Glutamatergic neuron (in vitro differentiated cells): ENCODE results near the gene UBAP2. TPM values are rescaled to one million over a fixed set of nuclear protein-coding genes. Genes with fewer than 3 reads are reported as not detected.

Experiments used
- DNase-seq: peaks from one replicate; pipeline ENCODE4 v3.0.0; 2022
- H3K27ac Mint-ChIP-seq: one replicate; pipeline ENCODE4 v1.8.0; 2020; ENCODE audit warnings: mild to moderate bottlenecking, mixed read lengths, inconsistent platforms; ENCODE audit not compliant: unreplicated experiment
- H3K27me3 Mint-ChIP-seq: one replicate; pipeline ENCODE4 v1.8.0; 2020; ENCODE audit warnings: mild to moderate bottlenecking, moderate library complexity, mixed read lengths, inconsistent platforms; ENCODE audit not compliant: unreplicated experiment
- H3K36me3 Mint-ChIP-seq: one replicate; pipeline ENCODE4 v1.8.0; 2020; ENCODE audit warnings: mild to moderate bottlenecking, mixed read lengths, inconsistent platforms; ENCODE audit not compliant: unreplicated experiment
- H3K4me1 Mint-ChIP-seq: one replicate; pipeline ENCODE4 v1.8.0; 2020; ENCODE audit warnings: mild to moderate bottlenecking, low read depth, mixed read lengths, inconsistent platforms; ENCODE audit not compliant: unreplicated experiment
- H3K4me3 Mint-ChIP-seq: one replicate; pipeline ENCODE4 v1.8.0; 2020; ENCODE audit warnings: mild to moderate bottlenecking, mixed read lengths, inconsistent platforms; ENCODE audit not compliant: unreplicated experiment
- H3K9me3 Mint-ChIP-seq: one replicate; pipeline ENCODE4 v1.8.0; 2020; ENCODE audit warnings: mild to moderate bottlenecking, moderate library complexity, mixed read lengths, inconsistent platforms; ENCODE audit not compliant: unreplicated experiment
- total RNA-seq: library from RNA; stranded (reverse); fragmentation: NEBNext Ultra II Directional; extraction: Animal tissue kit (Norgen Biotek cat#: 25700); gene quantifications from one replicate; pipeline ENCODE4 v1.2.1, GENCODE V29; 2021; ENCODE audit not compliant: unreplicated experiment
- TF ChIP-seq, protein P1 (sequence below): fragments of 200-600 bp; sonication (generic); IDR thresholded peaks from one replicate; pipeline ENCODE4 v1.5.0; 2021; ENCODE audit not compliant: partially characterized antibody, unreplicated experiment

Gene UBAP2
- total RNA-seq, 1 donor from 2014 or later, result 65.1 TPM

- peaks cover 4% of the 10 kb centered on the region for H3K36me3 Mint-ChIP-seq
These were observed 12.1 kb downstream of the UBAP2 start for GRCh38 chr9:34036625-34037024.

DNA sequence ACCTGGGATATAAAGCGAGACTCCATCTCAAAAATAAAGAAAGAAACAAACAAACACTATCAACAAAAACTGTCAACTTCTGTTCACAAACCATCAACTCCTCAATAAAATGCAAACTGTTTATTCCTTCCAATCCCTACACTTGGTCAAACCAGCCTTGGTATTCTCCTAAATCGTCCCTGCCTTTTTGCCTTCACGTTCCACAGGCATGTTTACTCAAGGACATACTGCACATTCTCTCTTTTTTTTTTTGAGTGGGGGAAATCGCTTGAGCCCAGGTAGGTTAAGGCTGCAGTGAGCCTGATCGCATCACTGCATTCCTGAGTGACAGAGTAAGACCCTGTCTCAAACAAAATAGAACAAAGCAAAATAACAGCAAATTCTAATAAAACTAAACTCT, 13.0 kb downstream of the UBAP2 start:
- Mint-ChIP-seq H3K4me1 (no peaks in the 10 kb centered on the region), H3K36me3 (peaks cover 4% of the 10 kb centered on the region), H3K27me3 (no peaks in the 10 kb centered on the region), H3K9me3 (peaks cover 3% of the 10 kb centered on the region), H3K27ac (no peak overlapping the region), H3K4me3 (no peak overlapping the region)
- TF ChIP-seq, protein P1, sequence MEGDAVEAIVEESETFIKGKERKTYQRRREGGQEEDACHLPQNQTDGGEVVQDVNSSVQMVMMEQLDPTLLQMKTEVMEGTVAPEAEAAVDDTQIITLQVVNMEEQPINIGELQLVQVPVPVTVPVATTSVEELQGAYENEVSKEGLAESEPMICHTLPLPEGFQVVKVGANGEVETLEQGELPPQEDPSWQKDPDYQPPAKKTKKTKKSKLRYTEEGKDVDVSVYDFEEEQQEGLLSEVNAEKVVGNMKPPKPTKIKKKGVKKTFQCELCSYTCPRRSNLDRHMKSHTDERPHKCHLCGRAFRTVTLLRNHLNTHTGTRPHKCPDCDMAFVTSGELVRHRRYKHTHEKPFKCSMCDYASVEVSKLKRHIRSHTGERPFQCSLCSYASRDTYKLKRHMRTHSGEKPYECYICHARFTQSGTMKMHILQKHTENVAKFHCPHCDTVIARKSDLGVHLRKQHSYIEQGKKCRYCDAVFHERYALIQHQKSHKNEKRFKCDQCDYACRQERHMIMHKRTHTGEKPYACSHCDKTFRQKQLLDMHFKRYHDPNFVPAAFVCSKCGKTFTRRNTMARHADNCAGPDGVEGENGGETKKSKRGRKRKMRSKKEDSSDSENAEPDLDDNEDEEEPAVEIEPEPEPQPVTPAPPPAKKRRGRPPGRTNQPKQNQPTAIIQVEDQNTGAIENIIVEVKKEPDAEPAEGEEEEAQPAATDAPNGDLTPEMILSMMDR, result no peak
- DNase-seq, result no peak

More at GRCh38 chr9:34036625-34037024, 12.1 kb downstream of the UBAP2 start:
- TF ChIP-seq, protein P1, result no peak
- H3K27me3 Mint-ChIP-seq, result no peaks in the 10 kb centered on the region
- DNase-seq, result no peak
- H3K9me3 Mint-ChIP-seq, result peaks cover 3% of the 10 kb centered on the region
- H3K27ac Mint-ChIP-seq, result no peak overlapping the region
- no peak overlapping the region for H3K4me3 Mint-ChIP-seq
- H3K4me1 Mint-ChIP-seq, result no peaks in the 10 kb centered on the region

- Mint-ChIP-seq H3K4me1 (no peaks in the 10 kb centered on the region), H3K4me3 (no peak overlapping the region), H3K27me3 (no peaks in the 10 kb centered on the region), H3K36me3 (peaks cover 4% of the 10 kb centered on the region), H3K27ac (no peak overlapping the region), H3K9me3 (peaks cover 3% of the 10 kb centered on the region)
- DNase-seq, result no peak
- TF ChIP-seq, protein P1, result no peak
These were observed 14.0 kb downstream of the UBAP2 start for GRCh38 chr9:34034698-34035065.

DNA sequence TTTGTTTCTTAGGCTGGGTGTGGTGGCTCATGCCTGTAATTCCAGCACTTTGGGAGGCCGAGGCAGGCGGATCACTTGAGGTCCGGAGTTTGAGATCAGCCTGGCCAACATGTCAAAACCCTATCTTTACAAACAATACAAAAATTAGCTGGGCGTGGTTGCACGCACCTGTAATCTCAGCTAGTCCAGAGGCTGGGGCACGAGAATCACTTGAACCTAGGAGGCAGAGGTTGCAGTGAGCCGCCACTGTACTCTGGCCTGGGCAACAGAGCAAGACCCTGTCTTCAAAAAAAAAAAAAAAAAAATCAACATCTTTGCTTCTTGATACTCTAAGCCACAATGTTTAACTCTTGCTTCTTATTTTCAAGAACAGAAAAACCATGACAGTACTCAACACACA, 16.1 kb downstream of the UBAP2 start:
- H3K36me3 Mint-ChIP-seq, result peaks cover 3% of the 10 kb centered on the region
- H3K9me3 Mint-ChIP-seq, result peaks cover 1% of the 10 kb centered on the region
- H3K4me1 Mint-ChIP-seq, result no peaks in the 10 kb centered on the region
- no peak overlapping the region for H3K4me3 Mint-ChIP-seq
- no peak for DNase-seq
- no peak overlapping the region for H3K27ac Mint-ChIP-seq
- TF ChIP-seq, protein P1, result no peak
- no peaks in the 10 kb centered on the region for H3K27me3 Mint-ChIP-seq

DNA sequence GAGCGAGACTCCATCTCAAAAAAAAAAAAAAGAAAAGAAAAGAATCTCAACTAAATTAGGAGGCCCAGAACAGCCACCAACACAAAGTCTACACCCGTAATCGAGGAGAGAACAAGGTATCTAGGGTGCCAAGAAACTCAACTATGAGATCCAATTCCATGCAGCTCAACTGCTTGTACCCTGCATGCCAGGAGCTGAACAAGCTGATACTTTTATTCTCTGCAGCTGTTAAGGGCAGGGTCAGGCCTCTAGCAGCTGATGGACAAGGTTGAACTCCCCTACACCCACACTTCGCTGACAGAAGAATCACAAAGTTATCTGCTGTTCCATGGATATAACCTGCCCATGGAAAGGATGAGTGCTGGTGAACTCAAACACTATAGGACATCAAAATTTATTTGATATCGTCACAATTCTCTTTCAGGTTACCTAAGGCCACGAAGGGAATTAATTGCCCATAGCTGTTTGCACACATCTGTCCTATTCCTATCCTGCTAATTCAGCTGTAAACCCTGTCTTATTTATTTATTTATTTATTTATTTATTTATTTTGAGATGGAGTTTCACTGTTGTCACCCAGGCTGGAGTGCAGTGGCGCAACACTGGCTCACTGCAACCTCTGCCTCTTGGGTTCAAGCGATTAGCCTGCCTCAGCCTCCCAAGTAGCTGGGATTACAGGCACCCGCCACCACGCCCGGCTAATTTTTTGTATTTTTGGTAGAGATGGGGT, 20.7 kb downstream of the UBAP2 start:
- no peaks in the 10 kb centered on the region for H3K27me3 Mint-ChIP-seq
- no peak overlapping the region for H3K4me3 Mint-ChIP-seq
- no peaks in the 10 kb centered on the region for H3K9me3 Mint-ChIP-seq
- no peak for DNase-seq
- no peak overlapping the region for H3K27ac Mint-ChIP-seq
- no peaks in the 10 kb centered on the region for H3K36me3 Mint-ChIP-seq
- TF ChIP-seq, protein P1, result no peak
- H3K4me1 Mint-ChIP-seq, result no peaks in the 10 kb centered on the region
